ENCODE data around the gene PRR30. TPM values are rescaled to one million over a fixed set of nuclear protein-coding genes. Genes with fewer than 3 reads are reported as not detected.

Gene PRR30
- total RNA-seq, 1 donor from 2014 or later: not detected

DNA sequence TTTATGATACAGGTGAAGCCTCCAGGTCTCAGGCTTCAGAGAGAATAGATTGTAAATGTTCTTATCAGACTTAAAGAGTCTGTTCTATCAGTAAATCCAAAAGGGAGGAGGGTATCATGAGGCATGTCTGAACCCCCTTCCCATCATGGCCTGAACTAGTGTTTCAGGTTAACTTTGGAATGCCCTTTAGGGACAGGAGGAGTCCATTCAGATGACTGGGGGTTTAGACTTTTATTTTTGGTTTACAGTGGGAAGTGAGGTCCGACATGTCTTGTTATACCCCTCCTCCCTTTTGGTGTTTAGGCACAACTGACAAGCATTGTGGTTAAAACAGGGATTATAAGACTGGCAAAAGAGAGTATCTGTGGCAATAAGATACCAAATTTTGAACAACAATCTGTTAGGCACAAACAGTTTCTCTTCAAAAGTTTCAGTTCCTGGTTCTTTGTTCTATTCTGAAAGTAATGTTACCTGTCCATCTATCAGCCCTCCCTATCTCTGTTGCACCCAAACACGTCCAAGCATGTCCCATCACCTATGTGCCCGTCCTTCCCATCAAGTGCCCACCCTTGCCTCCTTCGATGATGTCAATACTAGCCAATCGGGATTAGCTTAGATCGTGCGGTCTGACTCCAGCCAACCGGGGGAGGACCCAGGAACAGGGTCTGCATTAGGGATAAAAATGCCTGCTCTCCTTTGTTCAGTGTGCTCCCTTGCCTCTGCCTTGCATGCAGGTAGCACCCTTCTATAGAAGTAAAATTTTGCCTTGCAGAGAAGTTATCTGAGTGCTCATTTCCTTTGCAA is 26.0 kb upstream of the PRR30 start:
- DNase-seq (ENCODE audit: low read depth): no peak
- TF ChIP-seq, protein P1, sequence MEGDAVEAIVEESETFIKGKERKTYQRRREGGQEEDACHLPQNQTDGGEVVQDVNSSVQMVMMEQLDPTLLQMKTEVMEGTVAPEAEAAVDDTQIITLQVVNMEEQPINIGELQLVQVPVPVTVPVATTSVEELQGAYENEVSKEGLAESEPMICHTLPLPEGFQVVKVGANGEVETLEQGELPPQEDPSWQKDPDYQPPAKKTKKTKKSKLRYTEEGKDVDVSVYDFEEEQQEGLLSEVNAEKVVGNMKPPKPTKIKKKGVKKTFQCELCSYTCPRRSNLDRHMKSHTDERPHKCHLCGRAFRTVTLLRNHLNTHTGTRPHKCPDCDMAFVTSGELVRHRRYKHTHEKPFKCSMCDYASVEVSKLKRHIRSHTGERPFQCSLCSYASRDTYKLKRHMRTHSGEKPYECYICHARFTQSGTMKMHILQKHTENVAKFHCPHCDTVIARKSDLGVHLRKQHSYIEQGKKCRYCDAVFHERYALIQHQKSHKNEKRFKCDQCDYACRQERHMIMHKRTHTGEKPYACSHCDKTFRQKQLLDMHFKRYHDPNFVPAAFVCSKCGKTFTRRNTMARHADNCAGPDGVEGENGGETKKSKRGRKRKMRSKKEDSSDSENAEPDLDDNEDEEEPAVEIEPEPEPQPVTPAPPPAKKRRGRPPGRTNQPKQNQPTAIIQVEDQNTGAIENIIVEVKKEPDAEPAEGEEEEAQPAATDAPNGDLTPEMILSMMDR (conservative IDR thresholded peaks at IDR 0.05; ENCODE audit: low read depth, low read length): no peak
- no peak overlapping the region for H3K4me3 ChIP-seq (ENCODE audit: low read depth, low read length)

DNA sequence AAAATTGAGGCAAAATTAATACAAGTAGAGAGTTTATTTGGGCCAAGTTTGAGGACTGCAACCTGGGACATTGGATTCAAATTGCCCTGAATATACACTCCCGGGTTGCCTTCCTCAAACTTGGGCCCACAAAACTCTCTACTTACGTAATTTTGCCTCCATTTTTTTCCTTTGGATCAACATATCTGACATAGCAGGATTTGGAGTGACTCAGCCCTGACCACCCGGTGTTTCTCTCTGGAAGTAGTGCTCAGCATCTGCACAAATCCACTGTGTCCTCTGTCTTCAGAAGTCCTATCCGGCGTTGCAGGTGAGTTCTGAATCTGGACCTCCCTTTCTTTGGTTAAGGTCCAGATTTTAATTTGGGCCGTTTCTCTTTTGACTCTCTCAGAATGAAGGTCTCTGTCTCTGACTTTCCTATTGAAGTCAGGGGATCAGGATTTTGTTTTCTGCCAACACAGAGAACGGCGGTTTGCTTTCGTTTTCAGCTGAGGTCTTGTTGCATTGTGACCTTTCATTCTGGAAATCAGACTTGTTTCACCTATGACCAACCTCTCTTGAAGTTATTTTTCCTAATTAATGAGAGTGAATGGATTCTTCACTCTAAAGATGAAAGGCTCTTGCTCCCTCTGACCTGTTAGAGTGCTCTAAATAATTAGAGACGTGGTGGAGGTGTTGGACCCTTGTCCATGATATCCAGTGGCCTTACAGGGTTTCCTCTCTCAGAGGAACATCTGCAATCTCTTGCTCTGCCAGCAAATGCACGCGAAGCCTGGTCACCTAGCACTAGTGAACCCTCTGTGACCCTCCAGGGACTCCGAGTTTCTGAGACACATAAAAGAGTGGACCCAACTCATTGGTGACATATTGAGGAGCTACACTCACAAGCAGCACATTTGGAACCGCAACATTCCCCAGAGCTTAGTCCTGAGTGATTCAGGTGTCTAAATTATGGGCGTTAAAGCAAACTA is 23.2 kb upstream of the PRR30 start:
- TF ChIP-seq, protein P1 (conservative IDR thresholded peaks at IDR 0.05; ENCODE audit: low read depth, low read length): no peak
- no peak overlapping the region for H3K4me3 ChIP-seq (ENCODE audit: low read depth, low read length)
- no peak for DNase-seq (ENCODE audit: low read depth)

DNA sequence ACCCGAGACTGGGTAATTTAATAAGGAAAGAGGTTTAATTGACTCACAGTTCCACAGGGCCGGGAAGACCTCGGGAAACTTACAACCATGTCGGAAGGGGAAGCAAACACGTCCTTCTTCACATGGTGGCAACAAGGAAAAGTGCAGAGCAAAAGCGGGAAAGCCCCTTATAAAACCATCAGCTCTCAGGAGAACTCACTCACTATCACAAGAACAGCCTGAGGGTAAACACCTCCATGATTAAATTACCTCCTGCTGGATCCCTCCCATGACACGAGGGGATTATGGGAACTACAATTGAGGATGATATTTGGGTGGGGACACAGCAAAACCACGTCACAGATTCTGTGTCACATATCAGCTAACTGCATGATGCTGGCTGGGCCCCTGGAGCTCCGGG is 21.0 kb upstream of the PRR30 start:
- TF ChIP-seq, protein P1 (conservative IDR thresholded peaks at IDR 0.05; ENCODE audit: low read depth, low read length): no peak
- DNase-seq (ENCODE audit: low read depth): no peak
- H3K4me3 ChIP-seq (ENCODE audit: low read depth, low read length): no peak overlapping the region

DNA sequence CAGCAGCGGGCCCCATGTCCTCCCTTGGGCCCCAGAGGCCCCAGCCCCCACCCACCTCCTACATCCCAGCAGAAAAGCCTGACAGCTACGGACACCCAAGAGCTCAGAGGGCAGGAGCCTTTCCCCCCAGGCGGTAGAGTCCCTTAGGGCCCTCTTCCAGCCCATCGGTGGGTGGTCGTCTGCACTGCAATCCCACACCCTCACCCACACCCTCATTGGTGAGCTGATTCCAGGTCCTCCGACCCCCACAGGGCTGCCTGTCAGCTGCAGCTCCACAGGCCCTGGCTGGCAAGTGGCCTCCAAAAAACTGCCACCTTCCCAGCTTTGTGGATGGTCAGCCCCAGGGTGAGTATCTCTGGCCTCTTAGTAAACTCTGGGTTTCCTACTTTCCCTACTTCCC is 20.1 kb upstream of the PRR30 start:
- no peak for DNase-seq (ENCODE audit: low read depth)
- TF ChIP-seq, protein P1 (conservative IDR thresholded peaks at IDR 0.05; ENCODE audit: low read depth, low read length): no peak

DNA sequence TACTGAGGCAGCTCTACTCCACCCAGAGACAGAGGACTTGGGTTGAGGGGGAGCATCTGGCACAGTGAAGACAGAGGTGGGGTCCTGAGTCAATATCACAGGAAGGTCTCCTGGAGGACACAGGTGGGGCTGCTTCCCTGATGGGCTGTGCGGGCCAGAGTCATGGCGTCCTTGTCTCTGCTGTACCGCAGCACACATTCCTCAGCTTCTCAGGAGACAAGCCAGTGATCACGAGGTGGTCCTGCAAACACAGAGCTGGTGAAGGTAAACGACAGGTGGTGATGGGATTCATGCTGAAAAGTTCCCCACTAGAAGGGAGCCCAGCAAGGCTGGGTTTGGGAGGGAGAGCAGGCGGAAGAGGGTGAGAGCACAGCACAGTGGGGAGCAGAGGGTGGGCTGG is 19.3 kb upstream of the PRR30 start:
- no peak for DNase-seq (ENCODE audit: low read depth)
- TF ChIP-seq, protein P1 (conservative IDR thresholded peaks at IDR 0.05; ENCODE audit: low read depth, low read length): no peak
- H3K4me3 ChIP-seq (ENCODE audit: low read depth, low read length): no peak overlapping the region

More for the DNA sequence above, 20.1 kb upstream of the PRR30 start:
- no peak overlapping the region for H3K4me3 ChIP-seq (ENCODE audit: low read depth, low read length)

DNA sequence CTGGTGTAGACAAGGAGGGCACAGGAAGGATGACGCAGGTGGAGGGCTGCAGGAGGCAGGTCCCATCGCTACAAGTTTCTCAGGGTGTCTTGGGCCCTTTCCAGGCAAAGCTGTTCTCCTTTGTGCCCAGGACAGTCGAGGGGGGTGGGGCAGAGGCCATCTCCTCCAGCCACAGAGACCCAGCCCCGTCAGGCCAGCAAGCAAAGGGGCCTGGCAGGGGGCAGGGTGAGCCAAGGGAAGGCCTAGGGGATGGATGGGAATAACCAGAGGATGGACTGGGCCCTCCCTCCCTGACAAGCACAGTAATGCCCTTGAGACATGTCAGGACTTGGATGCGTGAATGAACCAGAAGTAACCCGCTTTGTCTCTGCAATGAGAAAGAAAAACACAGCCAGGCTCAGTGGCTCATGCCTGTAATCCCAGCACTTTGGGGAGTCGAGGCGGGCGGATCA is 15.9 kb upstream of the PRR30 start:
- DNase-seq (ENCODE audit: low read depth): no peak
- TF ChIP-seq, protein P1 (conservative IDR thresholded peaks at IDR 0.05; ENCODE audit: low read depth, low read length): no peak
- H3K4me3 ChIP-seq (ENCODE audit: low read depth, low read length): no peak overlapping the region
